HEK293 (cell line): ENCODE data around the gene GPR3.
A peak's percentile ranks its signal among the peaks of the same experiment; 100 is the strongest.
"Not testable (repeated sequence)": the region's sequence is repeated elsewhere in the genome, so short reads cannot be mapped to it uniquely, and the experiment has no call there.

Source experiments
- CTCF ChIA-PET: fragments of 350-600 bp; formaldehyde crosslinking; extraction: SDS; loops from one replicate; lab custom pipeline; 2021; ENCODE audit warnings: antibody characterized with exemption; lab: Yijun Ruan, JAX
- POLR2A ChIA-PET: fragments of 300-600 bp; formaldehyde crosslinking; extraction: SDS; loops from one replicate; lab custom pipeline; 2020; ENCODE audit warnings: antibody characterized with exemption, inconsistent platforms; lab: Yijun Ruan, JAX
- H3K27ac ChIP-seq: fragments of 200-500 bp; sonication (Bioruptor generic); 2 replicates; pipeline ENCODE4 v1.5.1; 2014; ENCODE audit warnings: low read depth, low read length, control low read depth, inconsistent platforms; ENCODE audit errors: extremely low read depth
- H3K36me3 ChIP-seq, 2 experiments: fragments of 200-500 bp in 1 of 2; sonication (Bioruptor generic) in 1 of 2; 1 replicate in 1 of 2; 2 replicates in 1 of 2; pipeline ENCODE4 v1.5.1; 2014 to 2017; ENCODE audit warnings: inconsistent platforms in 2 of 2, low read length in 2 of 2; ENCODE audit not compliant: control insufficient read depth in 2 of 2, insufficient read depth in 1 of 2
- H3K4me1 ChIP-seq: fragments of 200-500 bp; sonication (Bioruptor generic); 2 replicates; pipeline ENCODE4 v1.5.1; 2014; ENCODE audit warnings: mild to moderate bottlenecking, low read length, inconsistent platforms; ENCODE audit not compliant: control insufficient read depth, insufficient read depth
- H3K4me3 ChIP-seq: 2 replicates; pipeline ENCODE4 v1.5.1; 2011; ENCODE audit warnings: low read depth, mild to moderate bottlenecking, control low read depth, low read length, moderate library complexity
- H3K9me3 ChIP-seq: fragments of 200-500 bp; sonication (Bioruptor generic); 2 replicates; pipeline ENCODE4 v1.5.1; 2014; ENCODE audit warnings: low read depth, low read length, inconsistent platforms; ENCODE audit not compliant: control insufficient read depth, insufficient read depth
- PRDM1 ChIP-seq: fragments of 450-650 bp; formaldehyde crosslinking; IDR thresholded peaks from 2 replicates; pipeline ENCODE4; 2016; ENCODE audit warnings: missing biosample characterization, missing genetic modification characterization
- ZIC2 ChIP-seq: fragments of 450-650 bp; formaldehyde crosslinking; IDR thresholded peaks from 2 replicates; pipeline ENCODE4 v1.5.1; 2016; ENCODE audit warnings: missing biosample characterization, missing genetic modification characterization
- ZNF140 ChIP-seq: fragments of 450-650 bp; formaldehyde crosslinking; IDR thresholded peaks from 2 replicates; pipeline ENCODE4 v1.5.1; 2016; ENCODE audit warnings: missing biosample characterization, missing genetic modification characterization
- ZNF19 ChIP-seq: fragments of 450-650 bp; formaldehyde crosslinking; IDR thresholded peaks from 2 replicates; pipeline ENCODE4; 2016; ENCODE audit warnings: missing biosample characterization, missing genetic modification characterization, low read depth
- ZNF629 ChIP-seq: fragments of 450-650 bp; formaldehyde crosslinking; IDR thresholded peaks from 2 replicates; pipeline ENCODE4 v1.5.1; 2017; ENCODE audit warnings: missing biosample characterization, missing genetic modification characterization
- ZNF776 ChIP-seq: fragments of 450-650 bp; formaldehyde crosslinking; IDR thresholded peaks from 2 replicates; pipeline ENCODE4 v1.5.0; 2017; ENCODE audit warnings: missing biosample characterization, missing genetic modification characterization, borderline replicate concordance
- TF ChIP-seq, protein P1 (sequence below): fragments of 450-650 bp; formaldehyde crosslinking; IDR thresholded peaks from 2 replicates; pipeline ENCODE4 v1.5.1; 2017; ENCODE audit warnings: missing biosample characterization, missing genetic modification characterization
- TF ChIP-seq, protein P2 (sequence below): fragments of 450-650 bp; formaldehyde crosslinking; IDR thresholded peaks from 2 replicates; pipeline ENCODE4 v1.5.1; 2016; ENCODE audit warnings: missing biosample characterization, missing genetic modification characterization
- TF ChIP-seq, protein P3 (sequence below): fragments of 450-650 bp; IDR thresholded peaks from 2 replicates; pipeline ENCODE4 v1.5.1; 2018; ENCODE audit warnings: missing biosample characterization, mild to moderate bottlenecking, missing genetic modification characterization

The GPR3 gene

DNA sequence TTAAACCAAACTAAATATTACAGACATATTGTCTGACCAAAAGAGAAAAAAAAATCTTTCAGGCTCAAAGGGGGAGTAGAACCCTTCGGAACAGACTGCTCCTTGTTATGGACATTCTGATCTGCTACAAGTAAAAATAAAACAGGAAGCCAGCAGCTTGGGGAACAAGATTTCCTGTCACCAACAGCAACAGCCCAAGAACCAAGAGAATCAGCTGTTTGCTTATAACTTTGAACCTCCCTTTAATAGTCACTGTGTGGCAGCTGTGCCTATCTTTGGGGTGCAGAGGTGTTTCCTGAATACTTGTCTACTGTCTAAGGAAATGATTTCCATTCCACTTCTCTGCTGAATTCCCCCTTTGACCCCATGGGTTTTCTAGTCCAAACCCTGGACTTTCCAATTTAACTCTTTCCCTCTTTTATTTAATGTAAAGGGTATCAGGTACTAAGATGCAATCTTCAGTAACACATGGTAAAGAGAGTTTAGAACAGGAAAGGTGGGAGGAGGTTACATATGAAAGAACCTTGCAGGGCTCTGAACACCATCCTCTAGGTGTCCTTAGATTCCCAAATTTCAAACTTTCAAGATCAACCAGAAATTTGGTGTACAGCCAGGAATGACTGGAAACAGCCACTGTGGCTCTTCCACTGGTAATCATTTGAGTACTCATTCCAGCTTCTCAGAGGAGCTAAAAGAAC lies 38.6 kb downstream of the GPR3 start (continued):
- TF ChIP-seq ZNF19, result no peak
- TF ChIP-seq ZNF629 (tag by site-specific recombination), result no peak
- no peak for TF ChIP-seq ZNF776 (tag by site-specific recombination)
- TF ChIP-seq, all 188 proteins: peak for 0

DNA sequence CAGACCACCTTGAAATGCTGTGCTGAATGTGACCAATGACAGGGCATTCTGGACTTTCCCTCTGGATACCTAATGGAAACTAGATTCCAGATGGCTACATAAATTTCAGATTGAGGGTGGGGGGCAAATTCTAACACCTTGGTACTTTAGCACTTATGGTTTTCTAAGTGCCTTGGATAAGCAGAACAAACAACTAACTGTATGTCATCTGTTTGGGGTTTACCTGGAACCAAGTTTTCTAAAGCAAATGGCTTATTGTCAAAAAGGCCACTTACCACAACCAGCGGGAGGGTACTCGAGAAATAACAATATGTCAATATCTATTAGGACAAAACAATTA lies 39.1 kb downstream of the GPR3 start:
- H3K4me1 ChIP-seq, result peaks cover 3% of the 10 kb centered on the region; the same call in 1 of the 2 replicates
- no peak overlapping the region for H3K4me3 ChIP-seq
- H3K27ac ChIP-seq, result no peak overlapping the region
- peaks cover 0 to 22% of the 10 kb centered on the region in 2 experiments; a peak in 2 of 3 replicates for H3K36me3 ChIP-seq
- POLR2A ChIA-PET, result no interaction called here
- no peaks in the 10 kb centered on the region for H3K9me3 ChIP-seq
- CTCF ChIA-PET, result no interaction called here
- TF ChIP-seq, protein P1, sequence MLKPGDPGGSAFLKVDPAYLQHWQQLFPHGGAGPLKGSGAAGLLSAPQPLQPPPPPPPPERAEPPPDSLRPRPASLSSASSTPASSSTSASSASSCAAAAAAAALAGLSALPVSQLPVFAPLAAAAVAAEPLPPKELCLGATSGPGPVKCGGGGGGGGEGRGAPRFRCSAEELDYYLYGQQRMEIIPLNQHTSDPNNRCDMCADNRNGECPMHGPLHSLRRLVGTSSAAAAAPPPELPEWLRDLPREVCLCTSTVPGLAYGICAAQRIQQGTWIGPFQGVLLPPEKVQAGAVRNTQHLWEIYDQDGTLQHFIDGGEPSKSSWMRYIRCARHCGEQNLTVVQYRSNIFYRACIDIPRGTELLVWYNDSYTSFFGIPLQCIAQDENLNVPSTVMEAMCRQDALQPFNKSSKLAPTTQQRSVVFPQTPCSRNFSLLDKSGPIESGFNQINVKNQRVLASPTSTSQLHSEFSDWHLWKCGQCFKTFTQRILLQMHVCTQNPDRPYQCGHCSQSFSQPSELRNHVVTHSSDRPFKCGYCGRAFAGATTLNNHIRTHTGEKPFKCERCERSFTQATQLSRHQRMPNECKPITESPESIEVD, result 0 out of 2 replicates have a peak, but pooled peaks have one; percentile 13
- TF ChIP-seq, protein P2, sequence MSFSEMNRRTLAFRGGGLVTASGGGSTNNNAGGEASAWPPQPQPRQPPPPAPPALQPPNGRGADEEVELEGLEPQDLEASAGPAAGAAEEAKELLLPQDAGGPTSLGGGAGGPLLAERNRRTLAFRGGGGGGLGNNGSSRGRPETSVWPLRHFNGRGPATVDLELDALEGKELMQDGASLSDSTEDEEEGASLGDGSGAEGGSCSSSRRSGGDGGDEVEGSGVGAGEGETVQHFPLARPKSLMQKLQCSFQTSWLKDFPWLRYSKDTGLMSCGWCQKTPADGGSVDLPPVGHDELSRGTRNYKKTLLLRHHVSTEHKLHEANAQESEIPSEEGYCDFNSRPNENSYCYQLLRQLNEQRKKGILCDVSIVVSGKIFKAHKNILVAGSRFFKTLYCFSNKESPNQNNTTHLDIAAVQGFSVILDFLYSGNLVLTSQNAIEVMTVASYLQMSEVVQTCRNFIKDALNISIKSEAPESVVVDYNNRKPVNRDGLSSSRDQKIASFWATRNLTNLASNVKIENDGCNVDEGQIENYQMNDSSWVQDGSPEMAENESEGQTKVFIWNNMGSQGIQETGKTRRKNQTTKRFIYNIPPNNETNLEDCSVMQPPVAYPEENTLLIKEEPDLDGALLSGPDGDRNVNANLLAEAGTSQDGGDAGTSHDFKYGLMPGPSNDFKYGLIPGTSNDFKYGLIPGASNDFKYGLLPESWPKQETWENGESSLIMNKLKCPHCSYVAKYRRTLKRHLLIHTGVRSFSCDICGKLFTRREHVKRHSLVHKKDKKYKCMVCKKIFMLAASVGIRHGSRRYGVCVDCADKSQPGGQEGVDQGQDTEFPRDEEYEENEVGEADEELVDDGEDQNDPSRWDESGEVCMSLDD, result no peak
- TF ChIP-seq, protein P3, sequence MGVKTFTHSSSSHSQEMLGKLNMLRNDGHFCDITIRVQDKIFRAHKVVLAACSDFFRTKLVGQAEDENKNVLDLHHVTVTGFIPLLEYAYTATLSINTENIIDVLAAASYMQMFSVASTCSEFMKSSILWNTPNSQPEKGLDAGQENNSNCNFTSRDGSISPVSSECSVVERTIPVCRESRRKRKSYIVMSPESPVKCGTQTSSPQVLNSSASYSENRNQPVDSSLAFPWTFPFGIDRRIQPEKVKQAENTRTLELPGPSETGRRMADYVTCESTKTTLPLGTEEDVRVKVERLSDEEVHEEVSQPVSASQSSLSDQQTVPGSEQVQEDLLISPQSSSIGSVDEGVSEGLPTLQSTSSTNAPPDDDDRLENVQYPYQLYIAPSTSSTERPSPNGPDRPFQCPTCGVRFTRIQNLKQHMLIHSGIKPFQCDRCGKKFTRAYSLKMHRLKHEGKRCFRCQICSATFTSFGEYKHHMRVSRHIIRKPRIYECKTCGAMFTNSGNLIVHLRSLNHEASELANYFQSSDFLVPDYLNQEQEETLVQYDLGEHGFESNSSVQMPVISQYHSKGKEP (tag by site-specific recombination), result no peak
- TF ChIP-seq ZNF140 (tag by site-specific recombination), result no peak

- Histone ChIP-seq H3K4me1 (peaks cover 12% of the 10 kb centered on the region; the same call in 1 of the 2 replicates), H3K36me3 (peaks cover 0 to 10% of the 10 kb centered on the region in 2 experiments; a peak in 1 of 3 replicates)
- POLR2A ChIA-PET, CTCF ChIA-PET, H3K4me3 ChIP-seq, H3K9me3 ChIP-seq, H3K27ac ChIP-seq: not testable (repeated sequence)
Observed at GRCh38 chr1:27432725-27433124, 40.3 kb downstream of the GPR3 start.

DNA sequence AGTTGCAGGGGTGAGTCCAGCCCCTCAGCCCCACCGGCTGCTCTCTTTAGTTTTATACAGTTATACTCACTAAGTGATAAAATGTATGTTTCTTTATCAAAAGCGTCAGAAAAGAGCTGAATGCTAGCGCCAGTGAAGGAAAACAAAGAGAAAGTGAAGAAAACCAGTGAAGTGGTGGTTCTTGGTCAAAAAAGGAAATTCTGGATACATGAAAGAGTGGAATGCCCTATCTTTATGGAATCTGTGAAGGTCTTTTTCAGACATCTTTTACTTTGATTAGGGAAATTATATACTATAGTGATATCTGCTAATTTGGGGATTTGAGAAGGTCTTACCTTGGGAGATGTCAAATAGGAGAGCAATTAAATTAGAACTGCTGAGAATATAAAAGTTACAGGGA lies 41.3 kb downstream of the GPR3 start:
- Histone ChIP-seq H3K36me3 (peaks cover 0 to under 1% of the 10 kb centered on the region in 2 experiments; a peak in 1 of 3 replicates), H3K9me3 (no peaks in the 10 kb centered on the region), H3K4me3 (no peak overlapping the region), H3K4me1 (peaks cover 12% of the 10 kb centered on the region), H3K27ac (no peak overlapping the region)
- ChIA-PET POLR2A (interaction anchor here (1.0 kb wide), 1 partner anchor 56 kb away, joined by 3 read pairs; the partner anchor contains the start of gene WASF2), CTCF (interaction anchor here (0.5 kb wide), 1 partner anchor 13 kb away, joined by 3 read pairs; no protein-coding TSS in a partner anchor)
- TF ChIP-seq ZIC2 (tag by site-specific recombination), result no peak
- TF ChIP-seq PRDM1 (tag by site-specific recombination), result peak; percentile 47; the same call in 1 of the 2 replicates
